GM10266 (cell line): ENCODE results near the gene TMEM273.

Experiments
- DNase-seq: peaks from one replicate; pipeline ENCODE4 v3.0.0; 2012; ENCODE audit errors: extremely low spot score
- TF ChIP-seq, protein P1 (sequence below): IDR thresholded peaks from 2 replicates; pipeline ENCODE4 v1.5.1; 2012; ENCODE audit warnings: mild to moderate bottlenecking, low read depth; ENCODE audit not compliant: control insufficient read depth, insufficient read depth; ENCODE audit errors: missing control alignments

Gene TMEM273

DNA sequence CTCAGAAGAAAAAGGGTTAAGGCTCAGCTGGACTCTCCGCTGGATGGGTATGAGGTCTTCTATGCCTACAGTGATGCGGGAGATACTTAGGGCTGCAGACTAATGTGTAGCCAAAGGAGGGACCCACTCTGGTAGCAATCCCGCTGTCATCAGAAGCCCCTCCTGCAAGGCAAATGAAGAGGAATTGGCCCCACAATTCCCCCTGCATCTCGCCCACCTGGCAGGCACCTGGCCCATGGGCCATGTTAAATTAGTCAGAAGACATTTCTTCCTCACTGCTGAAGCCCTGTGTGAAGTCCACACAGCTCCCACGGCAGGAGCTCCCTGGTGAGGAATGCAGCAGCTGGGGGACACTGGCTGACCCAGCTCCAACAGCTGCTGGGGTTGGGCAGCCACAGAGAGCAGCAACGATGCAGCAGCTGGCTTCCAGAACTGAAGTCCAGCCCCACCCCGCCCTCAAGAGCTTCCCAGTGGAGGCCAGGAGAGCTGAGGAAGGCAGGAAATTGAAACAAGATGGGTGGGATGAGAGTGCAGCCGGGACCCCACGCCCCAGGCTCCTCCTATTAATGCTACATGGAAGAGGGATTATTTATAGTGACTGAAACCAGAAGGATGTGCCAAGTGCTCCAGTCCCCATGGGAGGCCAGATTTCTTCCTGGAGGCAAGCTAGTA is 78.4 kb downstream of the TMEM273 start:
- TF ChIP-seq, protein P1, sequence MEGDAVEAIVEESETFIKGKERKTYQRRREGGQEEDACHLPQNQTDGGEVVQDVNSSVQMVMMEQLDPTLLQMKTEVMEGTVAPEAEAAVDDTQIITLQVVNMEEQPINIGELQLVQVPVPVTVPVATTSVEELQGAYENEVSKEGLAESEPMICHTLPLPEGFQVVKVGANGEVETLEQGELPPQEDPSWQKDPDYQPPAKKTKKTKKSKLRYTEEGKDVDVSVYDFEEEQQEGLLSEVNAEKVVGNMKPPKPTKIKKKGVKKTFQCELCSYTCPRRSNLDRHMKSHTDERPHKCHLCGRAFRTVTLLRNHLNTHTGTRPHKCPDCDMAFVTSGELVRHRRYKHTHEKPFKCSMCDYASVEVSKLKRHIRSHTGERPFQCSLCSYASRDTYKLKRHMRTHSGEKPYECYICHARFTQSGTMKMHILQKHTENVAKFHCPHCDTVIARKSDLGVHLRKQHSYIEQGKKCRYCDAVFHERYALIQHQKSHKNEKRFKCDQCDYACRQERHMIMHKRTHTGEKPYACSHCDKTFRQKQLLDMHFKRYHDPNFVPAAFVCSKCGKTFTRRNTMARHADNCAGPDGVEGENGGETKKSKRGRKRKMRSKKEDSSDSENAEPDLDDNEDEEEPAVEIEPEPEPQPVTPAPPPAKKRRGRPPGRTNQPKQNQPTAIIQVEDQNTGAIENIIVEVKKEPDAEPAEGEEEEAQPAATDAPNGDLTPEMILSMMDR: no peak
- DNase-seq: no peak

DNA sequence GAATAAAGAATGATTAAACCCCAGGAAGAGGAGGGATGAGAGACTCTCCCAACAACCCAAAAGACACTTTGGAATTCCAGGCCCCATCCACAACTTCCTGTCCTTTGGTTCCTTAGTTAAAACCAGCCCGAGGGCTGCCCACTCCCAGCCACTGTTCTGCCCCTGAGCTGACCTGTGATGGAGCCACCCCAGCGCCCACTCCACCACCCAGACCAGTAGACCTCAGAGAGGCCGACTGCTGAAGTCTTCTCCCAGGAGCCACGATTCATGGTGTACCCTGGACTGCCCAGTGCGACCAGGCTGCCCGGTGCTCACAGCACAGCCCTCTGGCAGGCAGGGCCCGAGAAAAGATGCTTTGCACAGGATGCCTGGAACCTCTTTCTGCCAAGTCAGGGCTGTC is 79.5 kb downstream of the TMEM273 start:
- TF ChIP-seq, protein P1: no peak
- DNase-seq: no peak

DNA sequence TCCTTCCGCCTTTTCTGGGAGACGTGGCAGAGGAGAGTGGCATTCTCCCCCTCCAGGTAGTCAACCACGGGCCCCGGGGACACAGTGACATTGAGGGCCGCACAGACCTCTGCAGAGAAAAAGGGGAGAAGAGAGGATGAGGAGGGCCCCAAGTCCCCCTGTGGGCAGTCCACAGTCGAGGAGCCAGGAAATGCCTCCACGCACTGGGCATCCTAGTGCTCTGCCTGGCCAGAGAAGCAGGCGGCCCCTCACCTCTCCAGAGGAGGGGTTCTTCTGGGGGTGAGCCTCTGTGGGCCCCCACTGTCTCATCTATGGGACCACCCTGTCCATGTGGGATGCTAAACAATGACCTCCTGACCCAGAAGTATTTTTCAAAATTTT is 80.3 kb downstream of the TMEM273 start:
- TF ChIP-seq, protein P1: no peak
- DNase-seq: no peak

DNA sequence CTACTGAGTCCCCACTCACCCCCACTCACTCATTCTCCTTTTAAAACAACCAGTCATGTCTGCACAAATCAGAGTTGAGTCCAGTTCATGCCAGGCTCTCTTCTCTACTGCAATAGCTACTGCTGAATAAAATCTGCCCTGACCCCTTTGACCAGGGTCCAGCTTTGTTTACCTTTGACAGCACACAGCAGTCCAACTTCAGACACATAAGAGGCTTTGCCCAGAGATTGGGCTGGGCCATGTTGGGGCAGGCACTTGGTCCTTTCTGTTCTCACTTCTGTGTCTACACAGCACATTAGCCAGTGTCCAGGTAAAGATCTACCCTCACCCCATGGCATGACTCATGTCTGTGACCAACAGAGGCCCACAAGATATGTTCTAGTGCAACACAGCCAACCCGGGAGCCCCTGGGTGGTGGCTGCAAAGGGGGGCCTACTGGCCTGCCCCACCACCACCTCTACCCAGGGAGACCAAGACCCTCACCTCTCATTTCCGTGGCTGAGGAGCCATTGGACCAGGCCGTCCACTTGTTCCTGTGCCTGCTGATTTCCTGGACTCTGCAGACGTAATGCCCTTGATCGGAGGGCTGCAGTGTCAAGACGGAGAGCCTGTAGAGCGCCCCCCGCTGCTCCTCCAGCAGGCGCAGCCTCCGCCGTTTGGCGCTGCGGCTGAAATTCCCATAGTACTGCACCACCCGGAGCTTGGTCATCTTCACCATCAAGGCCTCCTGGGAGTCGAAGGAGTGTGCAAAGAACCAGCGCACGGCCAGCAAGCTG is 80.9 kb downstream of the TMEM273 start:
- DNase-seq: no peak
- TF ChIP-seq, protein P1: no peak

DNA sequence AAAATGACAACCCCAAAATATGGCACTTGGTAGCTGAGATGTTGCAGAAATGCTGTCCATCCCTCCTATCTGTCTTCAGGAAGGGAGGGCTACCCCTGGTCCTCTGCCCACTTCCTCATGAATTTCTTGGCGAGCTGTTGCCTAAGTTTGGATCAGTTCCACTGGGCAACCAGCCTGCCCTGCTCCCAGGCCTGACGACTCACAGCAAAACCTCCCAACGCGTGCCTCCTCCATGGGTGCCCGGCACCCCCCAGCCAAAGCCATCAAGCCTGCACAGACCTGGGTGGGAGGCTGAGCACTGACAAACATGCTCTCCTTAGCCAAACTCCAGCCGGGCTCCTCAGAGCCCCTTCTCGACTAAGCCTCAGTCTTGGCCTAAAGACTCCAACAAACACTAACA is 81.7 kb downstream of the TMEM273 start:
- TF ChIP-seq, protein P1: no peak
- no peak for DNase-seq

DNA sequence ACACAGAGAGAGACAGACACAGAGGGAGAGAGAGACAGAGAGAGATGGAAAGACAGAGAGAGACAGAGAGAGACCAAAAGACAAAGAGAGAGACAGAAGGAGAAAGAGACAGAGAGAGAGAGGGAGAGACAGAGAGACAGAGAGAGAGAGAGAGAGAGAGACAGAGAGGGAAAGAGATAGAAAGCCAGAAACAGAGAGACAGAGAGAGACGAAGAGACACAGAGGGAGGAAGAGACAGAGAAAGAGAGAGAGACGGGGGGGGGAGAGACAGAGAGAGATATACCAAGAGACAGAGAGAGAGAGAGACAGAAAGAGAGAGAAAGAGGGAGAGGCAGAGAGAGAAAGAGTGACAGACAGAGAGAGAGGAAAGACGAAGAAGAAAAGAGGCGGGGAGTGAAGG is 83.1 kb downstream of the TMEM273 start:
- TF ChIP-seq, protein P1: no peak
- DNase-seq: no peak
